ENCODE measurements around the gene HBA1. TPM values are rescaled to one million over a fixed set of nuclear protein-coding genes. Genes with fewer than 3 reads are reported as not detected.

HBA1 gene
- polyA plus RNA-seq, 1 donor from 2014 or later: not detected

DNA sequence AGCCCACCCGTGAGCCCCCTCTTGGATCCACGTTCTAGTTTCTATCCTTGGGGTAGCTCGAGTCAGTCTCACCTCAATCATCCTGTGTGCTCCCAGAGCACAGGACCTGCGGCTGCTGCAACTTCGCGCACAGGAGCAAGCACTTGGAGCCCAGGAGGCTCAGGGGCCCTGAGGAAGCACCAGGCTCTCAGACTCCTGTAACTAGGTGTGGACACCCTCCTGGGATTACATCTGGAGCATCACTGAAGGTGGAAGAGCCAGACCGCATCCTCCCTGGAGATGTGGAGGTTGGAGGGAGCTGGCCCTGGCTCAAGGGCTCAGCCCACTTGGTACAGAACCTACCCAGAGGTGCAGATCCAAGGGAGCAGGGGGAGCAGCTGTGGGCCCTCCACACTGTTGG is 6.5 kb downstream of the HBA1 start:
- Histone ChIP-seq H3K27ac (ENCODE audit: low read length) (no peak overlapping the region), H3K9ac (ENCODE audit: low read length) (no peak overlapping the region), H3K9me2 (ENCODE audit: insufficient read depth, low read length) (no peaks in the 10 kb centered on the region), H3K36me3 (ENCODE audit: insufficient read depth, low read length) (no peaks in the 10 kb centered on the region), H3K27me3 (ENCODE audit: insufficient read depth, low read depth, low read length) (peaks cover 29% of the 10 kb centered on the region), H4K20me1 (ENCODE audit: insufficient read depth) (no peaks in the 10 kb centered on the region), H2AFZ (ENCODE audit: low read depth, low read length) (no peak overlapping the region), H3K9me3 (ENCODE audit: low read length) (no peaks in the 10 kb centered on the region), H3K79me2 (replicated peaks; ENCODE audit: insufficient read depth, low read length) (no peaks in the 10 kb centered on the region), H3K4me3 (ENCODE audit: low read length) (no peak overlapping the region), H3K4me2 (ENCODE audit: low read length) (no peak overlapping the region), H3F3A (ENCODE audit: insufficient read depth, low read length, poor library complexity, severe bottlenecking) (no peaks in the 10 kb centered on the region)
- no peak for TF ChIP-seq POLR2AphosphoS5 (IDR thresholded peaks at IDR 0.05)
- TF ChIP-seq, protein P1, sequence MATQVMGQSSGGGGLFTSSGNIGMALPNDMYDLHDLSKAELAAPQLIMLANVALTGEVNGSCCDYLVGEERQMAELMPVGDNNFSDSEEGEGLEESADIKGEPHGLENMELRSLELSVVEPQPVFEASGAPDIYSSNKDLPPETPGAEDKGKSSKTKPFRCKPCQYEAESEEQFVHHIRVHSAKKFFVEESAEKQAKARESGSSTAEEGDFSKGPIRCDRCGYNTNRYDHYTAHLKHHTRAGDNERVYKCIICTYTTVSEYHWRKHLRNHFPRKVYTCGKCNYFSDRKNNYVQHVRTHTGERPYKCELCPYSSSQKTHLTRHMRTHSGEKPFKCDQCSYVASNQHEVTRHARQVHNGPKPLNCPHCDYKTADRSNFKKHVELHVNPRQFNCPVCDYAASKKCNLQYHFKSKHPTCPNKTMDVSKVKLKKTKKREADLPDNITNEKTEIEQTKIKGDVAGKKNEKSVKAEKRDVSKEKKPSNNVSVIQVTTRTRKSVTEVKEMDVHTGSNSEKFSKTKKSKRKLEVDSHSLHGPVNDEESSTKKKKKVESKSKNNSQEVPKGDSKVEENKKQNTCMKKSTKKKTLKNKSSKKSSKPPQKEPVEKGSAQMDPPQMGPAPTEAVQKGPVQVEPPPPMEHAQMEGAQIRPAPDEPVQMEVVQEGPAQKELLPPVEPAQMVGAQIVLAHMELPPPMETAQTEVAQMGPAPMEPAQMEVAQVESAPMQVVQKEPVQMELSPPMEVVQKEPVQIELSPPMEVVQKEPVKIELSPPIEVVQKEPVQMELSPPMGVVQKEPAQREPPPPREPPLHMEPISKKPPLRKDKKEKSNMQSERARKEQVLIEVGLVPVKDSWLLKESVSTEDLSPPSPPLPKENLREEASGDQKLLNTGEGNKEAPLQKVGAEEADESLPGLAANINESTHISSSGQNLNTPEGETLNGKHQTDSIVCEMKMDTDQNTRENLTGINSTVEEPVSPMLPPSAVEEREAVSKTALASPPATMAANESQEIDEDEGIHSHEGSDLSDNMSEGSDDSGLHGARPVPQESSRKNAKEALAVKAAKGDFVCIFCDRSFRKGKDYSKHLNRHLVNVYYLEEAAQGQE (IDR thresholded peaks at IDR 0.05; ENCODE audit: borderline replicate concordance): no peak
- TF ChIP-seq TAF1 (IDR thresholded peaks at IDR 0.05; ENCODE audit: low read depth): no peak
- TF ChIP-seq RAD21 (conservative IDR thresholded peaks at IDR 0.05): no peak
- no peak for TF ChIP-seq EZH2 (IDR thresholded peaks at IDR 0.05; ENCODE audit: borderline replicate concordance, insufficient read depth, low read length, poor library complexity, severe bottlenecking)
- TF ChIP-seq SMC3 (conservative IDR thresholded peaks at IDR 0.05; ENCODE audit: poor library complexity): no peak
- TF ChIP-seq MXI1 (conservative IDR thresholded peaks at IDR 0.05; ENCODE audit: poor library complexity, severe bottlenecking): no peak
- TF ChIP-seq EP300 (conservative IDR thresholded peaks at IDR 0.05; ENCODE audit: poor library complexity, severe bottlenecking): no peak
- TF ChIP-seq, protein P2, sequence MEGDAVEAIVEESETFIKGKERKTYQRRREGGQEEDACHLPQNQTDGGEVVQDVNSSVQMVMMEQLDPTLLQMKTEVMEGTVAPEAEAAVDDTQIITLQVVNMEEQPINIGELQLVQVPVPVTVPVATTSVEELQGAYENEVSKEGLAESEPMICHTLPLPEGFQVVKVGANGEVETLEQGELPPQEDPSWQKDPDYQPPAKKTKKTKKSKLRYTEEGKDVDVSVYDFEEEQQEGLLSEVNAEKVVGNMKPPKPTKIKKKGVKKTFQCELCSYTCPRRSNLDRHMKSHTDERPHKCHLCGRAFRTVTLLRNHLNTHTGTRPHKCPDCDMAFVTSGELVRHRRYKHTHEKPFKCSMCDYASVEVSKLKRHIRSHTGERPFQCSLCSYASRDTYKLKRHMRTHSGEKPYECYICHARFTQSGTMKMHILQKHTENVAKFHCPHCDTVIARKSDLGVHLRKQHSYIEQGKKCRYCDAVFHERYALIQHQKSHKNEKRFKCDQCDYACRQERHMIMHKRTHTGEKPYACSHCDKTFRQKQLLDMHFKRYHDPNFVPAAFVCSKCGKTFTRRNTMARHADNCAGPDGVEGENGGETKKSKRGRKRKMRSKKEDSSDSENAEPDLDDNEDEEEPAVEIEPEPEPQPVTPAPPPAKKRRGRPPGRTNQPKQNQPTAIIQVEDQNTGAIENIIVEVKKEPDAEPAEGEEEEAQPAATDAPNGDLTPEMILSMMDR (IDR thresholded peaks at IDR 0.05; ENCODE audit: poor library complexity, severe bottlenecking): no peak

DNA sequence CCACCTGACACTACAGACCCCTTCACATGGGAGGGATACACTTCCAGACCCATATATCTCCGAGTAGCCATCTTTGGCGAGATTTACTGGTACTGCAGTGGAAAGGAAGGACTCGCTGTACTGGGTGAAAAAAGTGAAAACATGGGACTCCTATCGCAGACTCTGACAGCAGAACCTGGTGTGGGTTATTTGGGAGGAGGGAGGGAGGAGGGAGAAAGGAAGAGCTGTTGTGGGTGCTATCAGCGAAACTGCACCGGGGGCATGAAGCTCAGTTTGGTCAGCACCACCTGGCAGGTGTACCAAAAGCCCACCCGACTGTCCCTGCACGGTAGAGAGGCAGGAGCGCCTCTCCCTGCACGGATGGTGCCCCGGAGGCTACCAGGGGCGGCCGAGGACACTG is 8.7 kb downstream of the HBA1 start:
- Histone ChIP-seq H4K20me1 (ENCODE audit: insufficient read depth) (no peaks in the 10 kb centered on the region), H3K27me3 (ENCODE audit: insufficient read depth, low read depth, low read length) (peaks cover 11% of the 10 kb centered on the region), H3K4me2 (ENCODE audit: low read length) (no peak overlapping the region), H3K4me3 (ENCODE audit: low read length) (no peak overlapping the region), H3K79me2 (replicated peaks; ENCODE audit: insufficient read depth, low read length) (no peaks in the 10 kb centered on the region), H3K9me2 (ENCODE audit: insufficient read depth, low read length) (no peaks in the 10 kb centered on the region), H3F3A (ENCODE audit: insufficient read depth, low read length, poor library complexity, severe bottlenecking) (no peaks in the 10 kb centered on the region), H3K9ac (ENCODE audit: low read length) (no peak overlapping the region), H2AFZ (ENCODE audit: low read depth, low read length) (no peak overlapping the region), H3K9me3 (ENCODE audit: low read length) (no peaks in the 10 kb centered on the region), H3K36me3 (ENCODE audit: insufficient read depth, low read length) (peaks cover 4% of the 10 kb centered on the region), H3K27ac (ENCODE audit: low read length) (no peak overlapping the region)
- no peak for TF ChIP-seq POLR2AphosphoS5 (IDR thresholded peaks at IDR 0.05)
- no peak for TF ChIP-seq MXI1 (conservative IDR thresholded peaks at IDR 0.05; ENCODE audit: poor library complexity, severe bottlenecking)
- no peak for TF ChIP-seq TAF1 (IDR thresholded peaks at IDR 0.05; ENCODE audit: low read depth)
- TF ChIP-seq SMC3 (conservative IDR thresholded peaks at IDR 0.05; ENCODE audit: poor library complexity): no peak
- no peak for TF ChIP-seq EZH2 (IDR thresholded peaks at IDR 0.05; ENCODE audit: borderline replicate concordance, insufficient read depth, low read length, poor library complexity, severe bottlenecking)
- TF ChIP-seq RAD21 (conservative IDR thresholded peaks at IDR 0.05): no peak
- TF ChIP-seq, protein P1 (IDR thresholded peaks at IDR 0.05; ENCODE audit: borderline replicate concordance): no peak

Measured in neural cell (in vitro differentiated cells).